ENCODE measurements around the gene INPP1. TPM values are rescaled to one million over a fixed set of nuclear protein-coding genes. Genes with fewer than 3 reads are reported as not detected.

Gene INPP1
- total and polyA plus RNA-seq, 9 donors, result 7.2 to 24.1 (median 19.1) TPM

DNA sequence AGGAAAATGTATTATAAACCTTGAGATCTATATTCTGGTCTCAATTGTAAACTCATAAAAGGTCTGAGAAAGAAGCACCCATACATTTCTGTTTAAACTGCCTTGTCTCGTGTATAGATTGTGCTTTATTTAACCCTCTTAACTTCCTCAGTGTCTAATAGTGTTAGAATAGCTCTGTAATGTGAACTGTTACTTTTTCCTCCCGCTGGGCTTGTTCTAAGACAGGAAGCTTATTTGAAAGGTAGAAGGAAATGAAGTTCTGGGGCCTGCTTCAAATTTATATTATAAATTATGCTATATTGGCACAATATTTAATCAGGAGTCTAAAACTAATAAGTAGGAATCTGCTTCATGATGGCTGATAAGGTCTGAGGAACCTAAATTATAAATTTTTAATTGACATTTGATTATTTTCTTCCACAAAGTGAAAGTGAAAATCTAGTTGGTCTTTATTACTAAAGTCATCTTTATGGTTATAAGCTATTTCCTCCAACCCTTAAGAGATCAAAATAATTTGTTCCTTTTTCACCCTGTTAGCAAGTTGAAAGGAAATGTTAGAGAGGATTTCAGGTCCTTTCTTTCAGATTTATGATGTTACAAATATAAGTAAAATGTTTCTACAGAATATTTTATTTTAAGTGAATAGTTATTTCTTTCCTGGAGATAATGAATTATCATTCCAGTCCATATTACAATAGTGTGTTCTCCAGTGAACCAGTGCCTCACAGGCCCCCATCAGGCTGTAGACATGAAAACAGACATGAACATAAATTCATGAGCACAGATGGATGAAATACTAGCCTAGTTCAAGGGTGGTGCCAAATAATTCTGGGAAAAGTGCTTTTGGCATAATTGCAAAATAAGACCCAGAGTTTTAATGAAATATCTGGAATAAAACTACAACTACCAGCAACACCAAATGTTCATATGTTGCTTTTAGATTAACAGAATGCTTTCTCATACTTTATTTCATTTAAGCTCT lies 72.7 kb downstream of the INPP1 start:
- Histone ChIP-seq H3K4me1 (ENCODE audit: control insufficient read depth, insufficient read depth, low read length) (peaks cover 5% of the 10 kb centered on the region), H3K27ac (ENCODE audit: low read length) (peak overlapping the region; percentile 48), H3K27me3 (ENCODE audit: control insufficient read depth, insufficient read depth, low read length) (no peaks in the 10 kb centered on the region), H3K9me3 (replicated peaks; ENCODE audit: control insufficient read depth, low read depth, low read length) (no peaks in the 10 kb centered on the region), H3K36me3 (ENCODE audit: control insufficient read depth, insufficient read depth, low read length) (no peaks in the 10 kb centered on the region), H3K4me3 (ENCODE audit: low read length) (no peak overlapping the region)
- WGBS (ENCODE audit: insufficient coverage), result no CpG with 5 or more reads among the region's 2 CpGs
- DNase-seq, result peak; percentile 54

DNA sequence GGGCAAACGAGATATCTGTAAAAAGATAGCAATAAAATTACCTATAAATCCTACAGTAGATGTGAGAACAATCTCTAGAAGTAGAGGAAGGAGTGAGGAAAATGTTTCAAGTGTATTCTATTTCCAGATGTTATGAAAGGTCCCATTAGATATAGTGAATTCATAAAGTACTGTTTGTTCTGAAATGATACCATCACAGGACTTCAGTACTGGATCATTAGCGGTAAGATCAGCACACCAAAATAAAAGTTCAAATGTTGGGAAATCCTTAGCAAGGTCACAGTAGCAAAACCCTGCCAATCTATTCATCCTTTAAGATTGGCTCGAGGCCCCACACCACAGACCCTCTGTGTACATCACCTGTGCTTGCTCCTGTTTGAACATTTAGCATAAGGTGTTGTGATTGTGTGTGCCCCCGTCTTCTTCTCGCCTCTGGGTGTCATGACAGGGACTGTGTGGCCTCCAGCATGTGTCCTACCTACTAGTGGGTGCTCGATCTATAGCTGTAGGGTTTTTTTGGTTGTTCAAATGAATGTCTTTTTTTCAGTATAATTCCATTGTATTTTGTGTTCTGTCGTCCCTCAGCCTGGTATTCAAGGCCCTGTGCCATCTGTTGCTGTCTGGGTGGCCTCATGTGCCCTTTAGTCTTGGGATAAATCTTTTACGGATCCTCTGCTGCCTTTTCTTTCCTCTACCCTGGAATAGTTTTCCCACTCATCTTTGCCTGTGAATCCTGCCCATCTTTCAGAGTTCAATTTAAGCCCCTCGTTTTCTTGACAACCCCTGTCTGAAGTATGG lies 73.9 kb downstream of the INPP1 start:
- Histone ChIP-seq H3K36me3 (ENCODE audit: control insufficient read depth, insufficient read depth, low read length) (no peaks in the 10 kb centered on the region), H3K4me3 (ENCODE audit: low read length) (no peak overlapping the region), H3K27ac (ENCODE audit: low read length) (no peak overlapping the region), H3K9me3 (replicated peaks; ENCODE audit: control insufficient read depth, low read depth, low read length) (no peaks in the 10 kb centered on the region), H3K4me1 (ENCODE audit: control insufficient read depth, insufficient read depth, low read length) (peaks cover 5% of the 10 kb centered on the region), H3K27me3 (ENCODE audit: control insufficient read depth, insufficient read depth, low read length) (no peaks in the 10 kb centered on the region)
- WGBS (ENCODE audit: insufficient coverage), result 83% methylated on average over 3 of the region's 9 CpGs
- DNase-seq, result no peak

DNA sequence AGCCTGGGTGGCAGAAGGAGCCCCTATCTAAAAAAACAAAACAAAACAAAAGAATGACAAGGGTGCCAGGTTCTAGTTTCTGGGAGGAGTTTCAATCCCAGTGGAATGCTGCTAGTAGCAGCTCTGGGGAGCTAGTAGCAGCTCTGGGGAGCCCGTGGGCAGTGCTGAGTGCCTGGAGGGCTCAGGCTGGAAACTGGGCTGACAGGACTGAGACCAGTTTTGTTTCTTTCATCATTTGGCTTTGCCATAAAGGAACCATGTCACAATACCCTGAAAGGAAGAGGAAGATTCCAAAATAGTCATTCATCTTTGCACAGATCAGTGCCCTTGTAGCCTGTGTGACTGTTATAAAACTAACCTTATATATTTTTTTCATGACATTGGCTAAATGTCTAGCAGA lies 75.3 kb downstream of the INPP1 start:
- Histone ChIP-seq H3K4me1 (ENCODE audit: control insufficient read depth, insufficient read depth, low read length) (peaks cover 5% of the 10 kb centered on the region), H3K9me3 (replicated peaks; ENCODE audit: control insufficient read depth, low read depth, low read length) (no peaks in the 10 kb centered on the region), H3K27me3 (ENCODE audit: control insufficient read depth, insufficient read depth, low read length) (no peaks in the 10 kb centered on the region), H3K4me3 (ENCODE audit: low read length) (no peak overlapping the region), H3K27ac (ENCODE audit: low read length) (no peak overlapping the region), H3K36me3 (ENCODE audit: control insufficient read depth, insufficient read depth, low read length) (no peaks in the 10 kb centered on the region)
- 38% methylated on average over 1 of the region's 1 CpG for WGBS (ENCODE audit: insufficient coverage)
- DNase-seq, result no peak

DNA sequence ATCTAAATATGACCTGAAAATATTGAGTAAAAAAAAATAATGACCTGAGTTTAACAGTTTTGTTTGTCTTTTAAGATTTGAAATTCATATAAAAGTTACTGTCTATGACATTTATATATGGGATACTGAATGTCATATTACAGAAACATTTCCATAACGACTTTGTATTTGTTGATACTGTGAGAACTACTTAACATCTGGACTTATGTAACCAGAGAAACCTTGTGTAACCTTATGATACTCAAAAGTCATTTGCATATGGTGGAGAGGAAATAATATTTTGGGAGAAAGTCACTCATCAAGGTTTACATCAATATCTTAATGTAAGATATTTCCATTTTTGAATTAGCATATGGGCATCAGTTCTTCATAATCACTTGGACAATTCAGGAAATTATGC lies 77.4 kb downstream of the INPP1 start:
- Histone ChIP-seq H3K4me3 (ENCODE audit: low read length) (no peak overlapping the region), H3K27me3 (ENCODE audit: control insufficient read depth, insufficient read depth, low read length) (no peaks in the 10 kb centered on the region), H3K9me3 (replicated peaks; ENCODE audit: control insufficient read depth, low read depth, low read length) (no peaks in the 10 kb centered on the region), H3K4me1 (ENCODE audit: control insufficient read depth, insufficient read depth, low read length) (peaks cover 5% of the 10 kb centered on the region), H3K27ac (ENCODE audit: low read length) (no peak overlapping the region), H3K36me3 (ENCODE audit: control insufficient read depth, insufficient read depth, low read length) (no peaks in the 10 kb centered on the region)
- WGBS (ENCODE audit: insufficient coverage), result no CpG with 5 or more reads among the region's 1 CpG
- DNase-seq, result no peak

Other genes starting within 250 kb of the INPP1 start
- gene HIBCH, start 23.8 kb upstream of the INPP1 start, total RNA-seq, result 24.4 TPM
- gene HIBCH, start 23.8 kb upstream of the INPP1 start, polyA plus RNA-seq (ENCODE audit: insufficient read depth in 1 of 8, insufficient read length in 8 of 8, low replicate concordance in 1 of 8), result 10 to 100 TPM; 21.5 to 39.6 (median 30.6) TPM
- gene MFSD6, start 64.8 kb downstream of the INPP1 start, total RNA-seq, result 7.1 TPM
- 10 to 100 TPM in 3 of 8 donors, 1 to 10 TPM in 5; 7.5 to 14.3 (median 9.4) TPM for gene MFSD6, start 64.8 kb downstream of the INPP1 start, polyA plus RNA-seq (ENCODE audit: insufficient read depth in 1 of 8, insufficient read length in 8 of 8, low replicate concordance in 1 of 8)
- gene NEMP2, start 191.1 kb downstream of the INPP1 start, total RNA-seq, result 7.1 TPM
- 1 to 10 TPM; 5.0 to 9.2 (median 6.5) TPM for gene NEMP2, start 191.1 kb downstream of the INPP1 start, polyA plus RNA-seq (ENCODE audit: insufficient read depth in 1 of 8, insufficient read length in 8 of 8, low replicate concordance in 1 of 8)